ENCODE data around the gene BRD3. TPM values are rescaled to one million over a fixed set of nuclear protein-coding genes. Genes with fewer than 3 reads are reported as not detected.
"Not testable (repeated sequence)": the region's sequence is repeated elsewhere in the genome, so short reads cannot be mapped to it uniquely, and the experiment has no call there.

The BRD3 gene
- total and polyA plus RNA-seq, 2 donors from 2014 or later = 7.7 to 46.2 TPM

- DNase-seq (no peak), FAIRE-seq (no peak)
- intact Hi-C loops (cut with DNase I) = no loop called here
- TF ChIP-seq CTCF (IDR thresholded peaks at IDR 0.05; ENCODE audit: borderline replicate concordance, extremely low read depth, insufficient read depth) = no peak
- Histone ChIP-seq H3K27ac (ENCODE audit: low read depth in 2 of 2, low read length in 2 of 2) (no peak overlapping the region), H3K36me3 (ENCODE audit: control insufficient read depth in 2 of 3, insufficient read depth in 3 of 3, low read length in 3 of 3) (no peaks in the 10 kb centered on the region), H3K4me3 (ENCODE audit: low read length in 3 of 3) (no peak overlapping the region), H3K27me3 (ENCODE audit: control insufficient read depth, insufficient read depth, low read length) (no peaks in the 10 kb centered on the region), H3K9ac (ENCODE audit: low read length in 3 of 3) (no peak overlapping the region), H3K4me1 (ENCODE audit: control insufficient read depth in 2 of 3, insufficient read depth in 2 of 3, low read depth in 1 of 3, low read length in 3 of 3) (no peaks in the 10 kb centered on the region), H3K9me3 (ENCODE audit: control insufficient read depth in 2 of 3, insufficient read depth in 1 of 3, low read length in 3 of 3) (peaks cover 0 to 2% (median 0%) of the 10 kb centered on the region in 3 donors)
Observed at GRCh38 chr9:134103391-134103998, 35.7 kb upstream of the BRD3 start.

GRCh38 chr9:134101623-134102149 is 33.9 kb upstream of the BRD3 start:
- H3K36me3 ChIP-seq (ENCODE audit: control insufficient read depth in 2 of 3, insufficient read depth in 3 of 3, low read length in 3 of 3) = no peaks in the 10 kb centered on the region
- no peak overlapping the region for H3K4me3 ChIP-seq (ENCODE audit: low read length in 3 of 3)
- peaks cover 0 to 2% (median 0%) of the 10 kb centered on the region in 3 donors for H3K9me3 ChIP-seq (ENCODE audit: control insufficient read depth in 2 of 3, insufficient read depth in 1 of 3, low read length in 3 of 3)
- no peak for FAIRE-seq
- intact Hi-C loops (cut with DNase I) = no loop called here
- DNase-seq = no peak
- H3K27me3 ChIP-seq (ENCODE audit: control insufficient read depth, insufficient read depth, low read length) = no peaks in the 10 kb centered on the region
- no peak overlapping the region for H3K9ac ChIP-seq (ENCODE audit: low read length in 3 of 3)
- H3K27ac ChIP-seq (ENCODE audit: low read depth in 2 of 2, low read length in 2 of 2) = no peak overlapping the region
- no peaks in the 10 kb centered on the region for H3K4me1 ChIP-seq (ENCODE audit: control insufficient read depth in 2 of 3, insufficient read depth in 2 of 3, low read depth in 1 of 3, low read length in 3 of 3)
- TF ChIP-seq CTCF (IDR thresholded peaks at IDR 0.05; ENCODE audit: borderline replicate concordance, extremely low read depth, insufficient read depth) = no peak

DNA sequence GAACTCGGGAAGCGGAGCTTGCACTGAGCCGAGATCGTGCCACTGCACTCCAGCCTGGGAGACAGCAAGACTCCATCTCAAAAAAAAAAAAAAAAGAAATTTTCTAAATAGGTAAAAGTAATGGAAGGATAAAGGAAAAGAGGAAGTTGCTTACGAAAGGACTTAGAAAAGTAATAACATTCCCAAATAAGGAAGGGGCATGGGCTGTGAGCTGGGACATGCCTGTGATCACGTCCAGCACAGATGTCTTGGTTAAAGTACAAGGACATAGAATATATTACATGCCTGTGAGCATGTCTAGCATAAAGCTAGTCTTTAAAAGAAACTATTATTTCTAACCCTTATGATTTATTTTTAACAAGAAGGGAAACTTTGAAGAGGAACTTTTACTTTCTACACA is 33.3 kb upstream of the BRD3 start:
- H3K9ac ChIP-seq (ENCODE audit: low read length in 3 of 3); FAIRE-seq; intact Hi-C loops (cut with DNase I); H3K4me1 ChIP-seq (ENCODE audit: control insufficient read depth in 2 of 3, insufficient read depth in 2 of 3, low read depth in 1 of 3, low read length in 3 of 3); H3K9me3 ChIP-seq (ENCODE audit: control insufficient read depth in 2 of 3, insufficient read depth in 1 of 3, low read length in 3 of 3); H3K27me3 ChIP-seq (ENCODE audit: control insufficient read depth, insufficient read depth, low read length); DNase-seq; H3K4me3 ChIP-seq (ENCODE audit: low read length in 3 of 3); H3K27ac ChIP-seq (ENCODE audit: low read depth in 2 of 2, low read length in 2 of 2); H3K36me3 ChIP-seq (ENCODE audit: control insufficient read depth in 2 of 3, insufficient read depth in 3 of 3, low read length in 3 of 3): not testable (repeated sequence)

GRCh38 chr9:134100040-134100439 is 32.2 kb upstream of the BRD3 start:
- Histone ChIP-seq H3K36me3 (ENCODE audit: control insufficient read depth in 2 of 3, insufficient read depth in 3 of 3, low read length in 3 of 3) (no peaks in the 10 kb centered on the region), H3K9me3 (ENCODE audit: control insufficient read depth in 2 of 3, insufficient read depth in 1 of 3, low read length in 3 of 3) (peaks cover 0 to 2% (median 0%) of the 10 kb centered on the region in 3 donors), H3K9ac (ENCODE audit: low read length in 3 of 3) (no peak overlapping the region), H3K4me3 (ENCODE audit: low read length in 3 of 3) (no peak overlapping the region), H3K27me3 (ENCODE audit: control insufficient read depth, insufficient read depth, low read length) (no peaks in the 10 kb centered on the region), H3K4me1 (ENCODE audit: control insufficient read depth in 2 of 3, insufficient read depth in 2 of 3, low read depth in 1 of 3, low read length in 3 of 3) (no peaks in the 10 kb centered on the region), H3K27ac (ENCODE audit: low read depth in 2 of 2, low read length in 2 of 2) (no peak overlapping the region)
- no peak for DNase-seq
- FAIRE-seq = no peak
- intact Hi-C loops (cut with DNase I) = no loop called here
- TF ChIP-seq CTCF (IDR thresholded peaks at IDR 0.05; ENCODE audit: borderline replicate concordance, extremely low read depth, insufficient read depth) = no peak
